ENCODE results near the gene RSKR.

RSKR gene

DNA sequence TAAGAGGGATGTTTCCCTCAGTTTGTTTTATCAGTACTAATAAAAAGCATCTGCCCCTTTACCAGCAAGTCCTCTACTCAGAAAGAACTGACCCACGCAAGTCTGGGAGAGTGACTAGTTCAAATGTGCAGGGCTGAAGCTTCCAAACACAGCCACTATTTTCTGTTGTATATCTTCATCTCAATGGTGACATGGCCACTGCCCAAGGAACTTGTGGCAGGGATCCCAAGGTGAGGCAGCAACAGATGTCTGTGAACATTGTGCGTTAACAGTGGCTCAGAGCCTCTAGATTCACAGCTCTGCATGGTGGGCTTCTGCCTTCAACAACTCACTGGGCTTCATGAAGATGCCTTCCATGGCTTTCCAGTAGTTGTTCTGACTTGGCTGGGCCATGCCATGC lies 34.7 kb upstream of the RSKR start:
- peaks cover 19 to 22% of the 10 kb centered on the region in 2 donors for H3K36me3 ChIP-seq (ENCODE audit: control insufficient read depth in 2 of 2, insufficient read depth in 2 of 2, low read length in 2 of 2)
- H3K9ac ChIP-seq (ENCODE audit: low read depth in 1 of 2, low read length in 2 of 2), result no peak overlapping the region
- H3K27me3 ChIP-seq (ENCODE audit: control insufficient read depth in 2 of 2, insufficient read depth in 2 of 2, low read length in 2 of 2), result no peaks in the 10 kb centered on the region
- H3K27ac ChIP-seq (ENCODE audit: low read depth in 2 of 2, low read length in 2 of 2), result no peak overlapping the region
- H3K4me3 ChIP-seq (ENCODE audit: low read length in 2 of 2), result no peak overlapping the region
- peaks cover 17 to 24% of the 10 kb centered on the region in 2 donors for H3K4me1 ChIP-seq (ENCODE audit: control insufficient read depth in 2 of 2, insufficient read depth in 2 of 2, low read length in 2 of 2)
- no peaks in the 10 kb centered on the region for H3K9me3 ChIP-seq (ENCODE audit: control insufficient read depth in 2 of 2, low read length in 2 of 2)

DNA sequence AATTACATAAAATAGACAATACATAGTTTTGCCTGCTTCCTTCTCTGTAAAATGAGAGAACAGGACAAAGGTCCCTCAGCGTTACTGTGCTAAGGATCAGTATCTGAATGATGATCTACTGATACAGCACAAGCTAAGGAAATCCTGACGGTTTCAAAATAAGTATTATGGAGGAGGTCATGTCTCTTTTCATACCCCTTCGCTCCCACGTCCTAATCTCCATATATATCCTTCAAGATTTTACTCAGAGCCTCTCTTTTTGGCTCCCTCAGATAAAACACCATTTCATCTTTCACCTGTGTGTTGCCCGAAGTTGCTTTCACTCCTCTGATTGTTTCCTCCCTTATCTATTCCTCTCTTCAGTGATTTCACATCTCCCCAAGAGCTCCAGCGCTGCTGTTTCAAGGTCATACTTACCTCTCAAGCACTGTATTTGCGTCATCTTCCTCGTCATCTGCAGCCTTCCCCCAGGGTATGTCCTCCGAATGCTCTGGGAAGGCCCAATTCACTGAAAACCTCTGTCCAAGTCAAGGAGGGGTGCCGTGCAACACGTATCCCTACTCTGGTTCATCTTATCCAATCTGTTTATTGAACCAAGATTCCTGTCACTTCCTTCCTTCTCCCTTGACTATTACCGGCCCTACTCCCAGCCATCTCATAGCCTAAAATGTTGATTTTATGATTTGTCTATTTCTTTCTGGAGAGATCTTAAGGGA lies 32.2 kb upstream of the RSKR start:
- Histone ChIP-seq H3K9me3 (ENCODE audit: control insufficient read depth in 2 of 2, low read length in 2 of 2) (no peaks in the 10 kb centered on the region), H3K4me3 (ENCODE audit: low read length in 2 of 2) (peak overlapping the region; percentile 20 to 94), H3K36me3 (ENCODE audit: control insufficient read depth in 2 of 2, insufficient read depth in 2 of 2, low read length in 2 of 2) (peaks cover 28 to 29% of the 10 kb centered on the region in 2 donors), H3K4me1 (ENCODE audit: control insufficient read depth in 2 of 2, insufficient read depth in 2 of 2, low read length in 2 of 2) (peaks cover 27 to 33% of the 10 kb centered on the region in 2 donors), H3K27me3 (ENCODE audit: control insufficient read depth in 2 of 2, insufficient read depth in 2 of 2, low read length in 2 of 2) (no peaks in the 10 kb centered on the region), H3K9ac (ENCODE audit: low read depth in 1 of 2, low read length in 2 of 2) (peak overlapping the region; percentile 90 to 96), H3K27ac (ENCODE audit: low read depth in 2 of 2, low read length in 2 of 2) (peak overlapping the region; percentile 98)

DNA sequence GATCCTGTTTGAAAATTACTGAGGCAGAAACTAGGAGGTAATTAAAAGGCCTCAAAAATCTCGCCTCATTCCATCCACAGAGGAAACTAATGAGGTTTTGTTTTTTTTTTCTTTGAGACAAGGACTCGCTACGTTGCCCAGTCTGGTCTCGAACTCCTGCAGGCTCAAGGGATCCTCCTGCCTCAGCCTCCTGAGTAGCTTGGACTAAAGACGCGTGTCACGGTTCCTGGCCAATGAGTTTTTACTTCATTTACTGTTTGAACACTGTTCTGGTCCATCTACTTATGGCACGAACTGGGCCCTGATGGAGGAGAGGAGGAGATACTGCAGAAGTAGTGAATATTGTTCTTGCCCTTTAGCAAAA lies 31.6 kb upstream of the RSKR start:
- Histone ChIP-seq H3K27me3 (ENCODE audit: control insufficient read depth in 2 of 2, insufficient read depth in 2 of 2, low read length in 2 of 2) (no peaks in the 10 kb centered on the region), H3K27ac (ENCODE audit: low read depth in 2 of 2, low read length in 2 of 2) (peak overlapping the region; percentile 98), H3K36me3 (ENCODE audit: control insufficient read depth in 2 of 2, insufficient read depth in 2 of 2, low read length in 2 of 2) (peaks cover 30 to 31% of the 10 kb centered on the region in 2 donors), H3K4me3 (ENCODE audit: low read length in 2 of 2) (peak overlapping the region; percentile 83 to 94), H3K4me1 (ENCODE audit: control insufficient read depth in 2 of 2, insufficient read depth in 2 of 2, low read length in 2 of 2) (peaks cover 27 to 33% of the 10 kb centered on the region in 2 donors), H3K9me3 (ENCODE audit: control insufficient read depth in 2 of 2, low read length in 2 of 2) (no peaks in the 10 kb centered on the region), H3K9ac (ENCODE audit: low read depth in 1 of 2, low read length in 2 of 2) (peak overlapping the region; percentile 90 to 96)

DNA sequence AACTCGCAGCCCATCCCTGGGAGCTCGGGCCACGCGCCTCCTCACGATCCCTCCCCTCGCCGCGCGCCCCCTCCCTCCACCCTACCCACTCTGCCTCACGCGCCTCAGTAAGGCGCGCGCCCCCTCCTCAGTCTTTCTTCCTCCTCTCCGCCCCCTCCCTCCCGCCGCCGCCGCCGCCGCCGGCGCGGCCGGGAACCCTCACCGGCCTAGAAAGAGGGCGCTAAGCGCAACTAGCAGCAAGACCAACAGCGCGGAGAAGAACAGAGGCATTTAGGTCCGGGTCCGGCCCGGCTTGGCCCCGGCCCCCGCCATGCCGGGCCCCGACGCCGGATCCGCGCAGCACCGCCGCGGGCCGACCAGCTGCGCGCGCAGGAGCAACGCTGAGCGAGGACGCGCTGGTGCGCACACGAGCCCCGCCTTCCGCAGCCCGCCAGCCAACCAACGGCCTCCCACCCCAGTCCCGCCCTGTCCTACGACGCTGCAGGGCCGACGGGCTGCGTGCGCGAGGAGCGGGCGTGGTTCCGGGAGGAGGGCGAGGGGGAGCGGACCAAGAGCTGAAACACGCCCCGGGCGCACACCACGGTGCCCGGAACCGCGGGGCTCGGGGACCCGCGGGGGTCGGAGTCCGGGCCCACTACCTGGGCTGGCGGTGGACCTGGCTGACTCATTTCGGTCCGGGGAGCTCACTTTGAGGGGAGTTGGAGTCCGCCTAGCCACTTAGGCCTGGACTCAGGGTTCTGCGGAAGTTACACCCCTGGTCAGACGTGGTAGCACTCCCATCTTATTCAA lies 31.0 kb upstream of the RSKR start, which contains the start of gene BLTP2:
Gene BLTP2, minus strand, starts transcription at position 372 of the 789 bp plus-strand sequence. Its CDS starts 102 bp downstream, at position 270.
- Histone ChIP-seq H3K4me1 (ENCODE audit: control insufficient read depth in 2 of 2, insufficient read depth in 2 of 2, low read length in 2 of 2) (peaks cover 27 to 33% of the 10 kb centered on the region in 2 donors), H3K4me3 (ENCODE audit: low read length in 2 of 2) (peak within 1 kb of the TSS; percentile 83 to 94), H3K27me3 (ENCODE audit: control insufficient read depth in 2 of 2, insufficient read depth in 2 of 2, low read length in 2 of 2) (no peaks in the 10 kb centered on the region), H3K27ac (ENCODE audit: low read depth in 2 of 2, low read length in 2 of 2) (peak within 1 kb of the TSS; percentile 98), H3K36me3 (ENCODE audit: control insufficient read depth in 2 of 2, insufficient read depth in 2 of 2, low read length in 2 of 2) (peaks cover 30 to 34% of the 10 kb centered on the region in 2 donors), H3K9ac (ENCODE audit: low read depth in 1 of 2, low read length in 2 of 2) (peak within 1 kb of the TSS; percentile 90 to 96), H3K9me3 (ENCODE audit: control insufficient read depth in 2 of 2, low read length in 2 of 2) (no peaks in the 10 kb centered on the region)

DNA sequence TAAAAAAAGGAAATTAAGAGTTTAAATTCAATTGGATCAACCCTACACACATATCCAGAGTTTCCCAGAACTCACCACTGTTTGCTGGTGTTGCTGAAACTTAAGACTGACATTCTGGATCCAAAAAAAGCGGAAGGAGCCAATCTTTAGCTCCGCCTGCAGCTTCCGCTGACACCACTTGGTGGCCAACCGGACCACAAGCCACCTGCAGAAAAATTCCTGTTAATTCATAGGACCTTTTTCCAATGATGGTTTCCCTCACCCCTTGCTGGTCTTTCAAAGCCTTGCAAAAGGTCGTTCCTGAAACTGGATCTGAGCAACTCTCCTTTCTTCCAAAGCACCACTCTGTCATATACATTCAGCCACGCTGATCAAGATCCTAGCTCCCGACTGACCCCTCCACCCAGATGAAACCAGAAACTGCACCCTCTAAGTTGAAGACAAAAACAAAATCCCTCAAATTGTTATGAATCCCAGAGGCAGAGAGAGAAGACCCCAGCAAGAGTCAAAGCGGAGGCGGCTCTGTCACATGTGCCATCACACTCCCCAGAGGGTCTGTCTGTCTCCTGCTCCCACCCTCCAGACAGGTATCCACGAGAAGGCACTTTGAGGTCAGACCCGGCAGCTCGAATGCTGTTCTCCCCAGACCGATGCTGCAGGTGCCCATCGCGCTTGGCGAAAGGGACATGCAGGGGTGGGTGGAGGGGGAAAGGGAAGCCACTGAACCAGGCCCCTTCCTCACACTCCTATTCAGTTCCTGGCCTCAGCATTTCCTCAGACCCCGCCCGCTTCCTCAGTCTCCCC lies 30.2 kb upstream of the RSKR start:
- peak overlapping the region; percentile 90 to 96 for H3K9ac ChIP-seq (ENCODE audit: low read depth in 1 of 2, low read length in 2 of 2)
- peak overlapping the region; percentile 73 to 98 for H3K27ac ChIP-seq (ENCODE audit: low read depth in 2 of 2, low read length in 2 of 2)
- H3K4me3 ChIP-seq (ENCODE audit: low read length in 2 of 2), result peak overlapping the region; percentile 83 to 94
- H3K36me3 ChIP-seq (ENCODE audit: control insufficient read depth in 2 of 2, insufficient read depth in 2 of 2, low read length in 2 of 2), result peaks cover 38 to 41% of the 10 kb centered on the region in 2 donors
- H3K27me3 ChIP-seq (ENCODE audit: control insufficient read depth in 2 of 2, insufficient read depth in 2 of 2, low read length in 2 of 2), result no peaks in the 10 kb centered on the region
- H3K4me1 ChIP-seq (ENCODE audit: control insufficient read depth in 2 of 2, insufficient read depth in 2 of 2, low read length in 2 of 2), result peaks cover 27 to 33% of the 10 kb centered on the region in 2 donors
- H3K9me3 ChIP-seq (ENCODE audit: control insufficient read depth in 2 of 2, low read length in 2 of 2), result no peaks in the 10 kb centered on the region

DNA sequence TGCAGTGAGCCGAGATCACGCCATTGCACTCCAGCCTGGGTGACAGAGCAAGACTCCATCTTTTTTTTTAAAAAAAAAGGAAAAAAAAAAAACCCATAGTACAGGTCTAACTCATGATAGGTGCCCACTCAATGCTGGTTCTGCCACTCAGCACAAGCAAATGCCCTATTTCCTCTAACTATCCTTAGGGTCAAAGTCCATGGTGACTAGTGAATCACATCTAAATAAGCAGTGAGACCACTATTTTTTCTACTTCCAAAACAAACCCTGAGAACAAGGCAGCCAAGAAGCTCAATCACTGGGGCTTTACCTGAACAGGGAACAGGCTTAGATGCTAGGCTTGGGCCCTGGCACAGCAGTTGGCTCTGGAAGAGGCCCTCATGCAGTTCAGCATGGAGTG lies 27.6 kb upstream of the RSKR start:
- Histone ChIP-seq H3K4me3 (ENCODE audit: low read length in 2 of 2) (no peak overlapping the region), H3K9me3 (ENCODE audit: control insufficient read depth in 2 of 2, low read length in 2 of 2) (no peaks in the 10 kb centered on the region), H3K4me1 (ENCODE audit: control insufficient read depth in 2 of 2, insufficient read depth in 2 of 2, low read length in 2 of 2) (peaks cover 22 to 27% of the 10 kb centered on the region in 2 donors), H3K9ac (ENCODE audit: low read depth in 1 of 2, low read length in 2 of 2) (no peak overlapping the region), H3K27me3 (ENCODE audit: control insufficient read depth in 2 of 2, insufficient read depth in 2 of 2, low read length in 2 of 2) (no peaks in the 10 kb centered on the region), H3K36me3 (ENCODE audit: control insufficient read depth in 2 of 2, insufficient read depth in 2 of 2, low read length in 2 of 2) (peaks cover 57% of the 10 kb centered on the region in 2 donors), H3K27ac (ENCODE audit: low read depth in 2 of 2, low read length in 2 of 2) (no peak overlapping the region)

DNA sequence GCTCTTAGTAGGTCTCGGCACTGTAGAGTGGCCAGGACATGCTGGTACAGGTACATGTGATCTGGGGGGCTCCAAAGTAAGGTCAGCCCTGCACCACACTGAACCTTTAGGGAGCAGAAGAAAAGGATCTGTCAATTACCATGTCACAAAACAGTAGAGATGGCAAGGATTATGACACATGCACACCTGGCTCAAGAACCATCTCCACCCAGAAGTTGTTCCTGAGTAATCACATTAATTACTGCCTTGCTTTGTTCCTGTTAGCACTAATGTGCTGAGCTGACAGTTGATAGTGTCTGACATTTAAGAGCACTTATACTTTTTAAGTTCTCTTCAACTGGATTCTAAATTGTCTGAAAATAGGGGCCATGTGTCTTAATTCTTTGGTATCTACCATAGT lies 21.5 kb upstream of the RSKR start:
- no peaks in the 10 kb centered on the region for H3K9me3 ChIP-seq (ENCODE audit: control insufficient read depth in 2 of 2, low read length in 2 of 2)
- no peak overlapping the region for H3K9ac ChIP-seq (ENCODE audit: low read depth in 1 of 2, low read length in 2 of 2)
- peaks cover 92 to 94% of the 10 kb centered on the region in 2 donors for H3K36me3 ChIP-seq (ENCODE audit: control insufficient read depth in 2 of 2, insufficient read depth in 2 of 2, low read length in 2 of 2)
- H3K4me1 ChIP-seq (ENCODE audit: control insufficient read depth in 2 of 2, insufficient read depth in 2 of 2, low read length in 2 of 2), result no peaks in the 10 kb centered on the region
- no peaks in the 10 kb centered on the region for H3K27me3 ChIP-seq (ENCODE audit: control insufficient read depth in 2 of 2, insufficient read depth in 2 of 2, low read length in 2 of 2)
- no peak overlapping the region for H3K4me3 ChIP-seq (ENCODE audit: low read length in 2 of 2)
- H3K27ac ChIP-seq (ENCODE audit: low read depth in 2 of 2, low read length in 2 of 2), result no peak overlapping the region

DNA sequence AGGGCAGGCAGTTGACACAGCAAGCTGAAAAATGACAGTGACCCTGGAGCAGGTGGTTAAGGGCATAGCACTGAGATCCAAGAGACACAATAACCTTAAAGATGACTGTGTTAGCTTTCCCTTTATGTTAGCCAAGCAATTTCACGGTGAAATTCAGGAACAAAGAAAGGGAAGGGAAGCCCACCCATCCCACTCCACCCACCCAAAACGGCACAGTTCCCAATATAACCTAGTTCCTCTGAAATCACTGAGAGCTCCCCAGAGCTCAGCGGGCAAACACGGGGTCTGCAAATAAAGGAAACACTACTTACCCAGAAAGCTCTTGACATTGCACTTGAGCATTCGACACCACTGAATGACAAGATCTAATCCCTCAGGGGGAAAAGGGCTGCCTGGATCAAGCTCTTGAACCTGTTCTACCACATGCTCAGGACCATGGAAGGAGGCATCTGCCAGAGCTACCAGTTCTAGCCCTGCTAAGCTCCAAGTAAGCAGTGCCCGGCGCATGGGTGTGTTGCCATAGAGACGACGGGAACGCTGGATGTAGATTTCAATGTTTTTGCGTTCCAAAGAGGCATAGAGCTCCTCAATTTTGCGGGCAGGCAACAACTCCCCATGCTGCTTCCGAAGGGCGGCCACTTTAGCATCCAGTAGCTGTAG lies 20.4 kb upstream of the RSKR start:
- H3K4me3 ChIP-seq (ENCODE audit: low read length in 2 of 2), result no peak overlapping the region
- no peaks in the 10 kb centered on the region for H3K4me1 ChIP-seq (ENCODE audit: control insufficient read depth in 2 of 2, insufficient read depth in 2 of 2, low read length in 2 of 2)
- no peak overlapping the region for H3K27ac ChIP-seq (ENCODE audit: low read depth in 2 of 2, low read length in 2 of 2)
- no peaks in the 10 kb centered on the region for H3K9me3 ChIP-seq (ENCODE audit: control insufficient read depth in 2 of 2, low read length in 2 of 2)
- H3K36me3 ChIP-seq (ENCODE audit: control insufficient read depth in 2 of 2, insufficient read depth in 2 of 2, low read length in 2 of 2), result peaks cover 86 to 90% of the 10 kb centered on the region in 2 donors
- no peak overlapping the region for H3K9ac ChIP-seq (ENCODE audit: low read depth in 1 of 2, low read length in 2 of 2)
- H3K27me3 ChIP-seq (ENCODE audit: control insufficient read depth in 2 of 2, insufficient read depth in 2 of 2, low read length in 2 of 2), result no peaks in the 10 kb centered on the region

DNA sequence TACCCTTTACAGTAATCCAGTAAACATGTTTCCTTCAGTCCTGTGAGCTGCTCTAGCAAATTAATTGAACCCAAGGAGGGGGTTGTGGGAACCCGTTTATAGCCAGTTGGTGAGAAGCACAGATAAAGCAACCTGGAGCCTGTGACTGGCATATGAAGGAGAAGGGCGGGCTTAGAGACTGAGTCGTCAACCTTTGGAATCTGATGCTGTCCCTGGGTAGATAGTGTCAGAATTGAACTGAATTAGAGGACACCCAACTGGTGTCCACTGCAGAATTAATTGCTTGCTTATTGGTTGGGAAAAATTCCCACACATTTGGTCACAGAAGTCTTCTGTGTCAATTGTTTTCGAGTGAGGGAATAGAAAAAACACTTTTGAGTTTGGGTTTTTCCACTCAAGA lies 12.8 kb upstream of the RSKR start:
- Histone ChIP-seq H3K36me3 (ENCODE audit: control insufficient read depth in 2 of 2, insufficient read depth in 2 of 2, low read length in 2 of 2) (peaks cover 58 to 66% of the 10 kb centered on the region in 2 donors), H3K27me3 (ENCODE audit: control insufficient read depth in 2 of 2, insufficient read depth in 2 of 2, low read length in 2 of 2) (no peaks in the 10 kb centered on the region), H3K4me1 (ENCODE audit: control insufficient read depth in 2 of 2, insufficient read depth in 2 of 2, low read length in 2 of 2) (no peaks in the 10 kb centered on the region), H3K4me3 (ENCODE audit: low read length in 2 of 2) (no peak overlapping the region), H3K27ac (ENCODE audit: low read depth in 2 of 2, low read length in 2 of 2) (no peak overlapping the region), H3K9ac (ENCODE audit: low read depth in 1 of 2, low read length in 2 of 2) (no peak overlapping the region), H3K9me3 (ENCODE audit: control insufficient read depth in 2 of 2, low read length in 2 of 2) (no peaks in the 10 kb centered on the region)

Data from mucosa of rectum (tissue), 2 donors.